Common myeloid progenitor, CD34-positive (primary cell): ENCODE measurements around the gene ARHGAP4. TPM values are rescaled to one million over a fixed set of nuclear protein-coding genes. Genes with fewer than 3 reads are reported as not detected.
A peak's percentile ranks its signal among the peaks of the same experiment; 100 is the strongest.

Experiments
- CTCF ChIA-PET: fragments of 350-600 bp; sonication (Branson Sonifier 250); formaldehyde crosslinking; loops from one replicate; lab custom pipeline; 2021; ENCODE audit warnings: antibody characterized with exemption; lab: Charles Lee
- POLR2A ChIA-PET: fragments of 350-600 bp; sonication (Branson Sonifier 250); formaldehyde crosslinking; loops from one replicate; lab custom pipeline; 2021; ENCODE audit warnings: antibody characterized with exemption; lab: Charles Lee
- DNase-seq, 3 donors: peaks; one replicate each; pipeline versions ENCODE4 v3.0.0 to v3.0.0-alpha.2; 2013
- H3K27ac ChIP-seq, 2 experiments: 1 replicate in 1 of 2; 2 replicates in 1 of 2; pipeline ENCODE4 v1.7.0; 2013; ENCODE audit warnings: inconsistent platforms in 2 of 2, low read length in 2 of 2, mild to moderate bottlenecking in 2 of 2, low read depth in 1 of 2, moderate library complexity in 1 of 2; ENCODE audit not compliant: severe bottlenecking in 2 of 2, insufficient read depth in 1 of 2, poor library complexity in 1 of 2
- H3K27me3 ChIP-seq, 5 experiments: replicated peaks in 2 of 5; 1 replicate in 3 of 5; 2 replicates in 2 of 5; pipeline versions ENCODE4 v1.6.1 to v1.7.0; 2013; ENCODE audit warnings: low read length in 4 of 5, mild to moderate bottlenecking in 2 of 5, moderate library complexity in 2 of 5, inconsistent platforms in 1 of 5; ENCODE audit not compliant: insufficient read depth in 5 of 5, control insufficient read depth in 4 of 5
- H3K36me3 ChIP-seq, 4 experiments: 1 replicate in 2 of 4; 2 replicates in 2 of 4; pipeline versions ENCODE4 v1.6.1 to v1.7.0; 2013; ENCODE audit warnings: low read length in 3 of 4, control low read depth in 1 of 4, mild to moderate bottlenecking in 1 of 4; ENCODE audit not compliant: control insufficient read depth in 4 of 4, insufficient read depth in 4 of 4
- H3K4me1 ChIP-seq, 4 experiments: 1 replicate in 3 of 4; 2 replicates in 1 of 4; pipeline versions ENCODE4 v1.6.1 to v1.7.1; 2013; ENCODE audit warnings: low read length in 3 of 4, mild to moderate bottlenecking in 3 of 4, control low read depth in 1 of 4, inconsistent platforms in 1 of 4, moderate library complexity in 1 of 4; ENCODE audit not compliant: control insufficient read depth in 4 of 4, insufficient read depth in 4 of 4; ENCODE audit errors: control extremely low read depth in 1 of 4
- H3K4me3 ChIP-seq, 7 experiments: 1 replicate in 4 of 7; 2 replicates in 3 of 7; pipeline versions ENCODE4 v1.5.1 to v1.7.0; 2013; ENCODE audit warnings: mild to moderate bottlenecking in 7 of 7, low read length in 6 of 7, moderate library complexity in 6 of 7, inconsistent platforms in 2 of 7, low read depth in 2 of 7, control low read depth in 1 of 7; ENCODE audit not compliant: insufficient read depth in 4 of 7, control insufficient read depth in 1 of 7; ENCODE audit errors: extremely low read depth in 1 of 7
- H3K9me3 ChIP-seq, 5 experiments: 1 replicate in 4 of 5; 2 replicates in 1 of 5; pipeline versions ENCODE4 v1.6.1 to v1.7.1; 2013; ENCODE audit warnings: low read length in 4 of 5, mild to moderate bottlenecking in 2 of 5, inconsistent platforms in 1 of 5, low read depth in 1 of 5, moderate library complexity in 1 of 5; ENCODE audit not compliant: control insufficient read depth in 4 of 5, insufficient read depth in 2 of 5; ENCODE audit errors: control extremely low read depth in 1 of 5
- WGBS: methylation state at CpG from one replicate; pipeline ENCODE4 v1.1.5; 2013; ENCODE audit not compliant: insufficient coverage; 5-methylcytosine and 5-hydroxymethylcytosine counted together
- polyA plus RNA-seq: library from polyadenylated mRNA; unstranded; fragments of 120-200 nt; gene quantifications from one replicate; pipeline ENCODE4 v1.2.1, GENCODE V29; 2013

ARHGAP4 gene
- 117 TPM for polyA plus RNA-seq

DNA sequence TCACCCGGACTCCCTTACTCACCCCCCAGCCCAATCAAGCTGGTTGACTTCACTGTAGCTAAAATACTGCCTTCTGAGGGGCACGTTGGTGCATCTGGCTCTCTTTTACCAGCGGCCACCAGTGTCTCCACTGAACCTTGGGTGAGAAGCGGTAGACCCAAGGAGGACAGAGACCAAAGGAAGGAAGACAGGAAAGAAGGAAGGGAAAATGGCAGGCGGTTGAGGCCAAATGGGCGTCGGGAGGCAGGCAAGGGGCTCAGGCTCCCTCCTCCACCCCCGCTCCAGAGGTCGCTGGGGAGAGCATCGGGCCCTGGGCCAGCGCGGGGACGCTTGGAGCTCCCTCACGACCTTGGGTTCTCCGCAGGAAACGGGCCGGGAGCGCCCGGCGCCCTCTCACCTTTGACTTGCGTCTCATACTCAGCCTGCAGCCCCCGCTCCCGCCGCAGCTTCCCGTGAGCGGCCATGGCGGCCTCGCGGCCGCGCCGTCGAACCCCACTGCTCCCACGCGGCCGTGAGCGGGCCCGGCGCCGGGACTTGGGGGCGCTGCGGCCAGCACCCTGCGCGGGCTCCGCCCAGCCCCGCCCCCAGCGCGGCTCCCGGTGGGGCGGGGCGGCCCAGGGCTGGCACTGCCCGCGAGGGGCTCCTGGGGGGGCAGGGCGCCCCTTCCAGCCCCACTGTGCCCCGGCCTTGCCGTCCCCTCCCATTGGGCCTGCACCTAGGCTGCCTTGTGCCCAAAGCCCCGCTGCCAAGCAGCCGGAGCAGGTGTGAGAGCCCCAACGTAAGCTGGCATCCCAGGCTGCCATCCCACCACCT is at the start of gene ARHGAP4:
Gene ARHGAP4 (minus strand): TSS at position 526 of the 813 bp plus-strand sequence. CDS start 62 bp downstream, at position 464.
- peak in 2 of 3 donors; percentile 58 to 64 for DNase-seq
- Histone ChIP-seq H3K27me3 (peaks cover 0 to 21% (median 0%) of the 10 kb centered on the region in 5 experiments), H3K4me3 (peak within 1 kb of the TSS; percentile 43 to 84 (median 74)), H3K27ac (peak within 1 kb of the TSS; percentile 86 to 93), H3K9me3 (no peaks in the 10 kb centered on the region), H3K36me3 (peaks cover 0 to 23% (median 11%) of the 10 kb centered on the region in 4 experiments), H3K4me1 (peaks cover 9 to 81% (median 69%) of the 10 kb centered on the region in 4 experiments)
- POLR2A ChIA-PET = interaction anchor here (0.5 to 3.2 kb wide), 9 partner anchors 9 to 629 kb away, joined by 3 to 20 read pairs (median 4); partner anchors contain the start of genes HCFC1 and NAA10
- 24% methylated on average over 59 of the region's 59 CpGs for WGBS
- CTCF ChIA-PET = interaction anchor here (0.8 to 19.1 kb wide), 9 partner anchors 7 to 200 kb away, joined by 3 to 482 read pairs (median 5); partner anchors contain the start of genes HCFC1 and RENBP

DNA sequence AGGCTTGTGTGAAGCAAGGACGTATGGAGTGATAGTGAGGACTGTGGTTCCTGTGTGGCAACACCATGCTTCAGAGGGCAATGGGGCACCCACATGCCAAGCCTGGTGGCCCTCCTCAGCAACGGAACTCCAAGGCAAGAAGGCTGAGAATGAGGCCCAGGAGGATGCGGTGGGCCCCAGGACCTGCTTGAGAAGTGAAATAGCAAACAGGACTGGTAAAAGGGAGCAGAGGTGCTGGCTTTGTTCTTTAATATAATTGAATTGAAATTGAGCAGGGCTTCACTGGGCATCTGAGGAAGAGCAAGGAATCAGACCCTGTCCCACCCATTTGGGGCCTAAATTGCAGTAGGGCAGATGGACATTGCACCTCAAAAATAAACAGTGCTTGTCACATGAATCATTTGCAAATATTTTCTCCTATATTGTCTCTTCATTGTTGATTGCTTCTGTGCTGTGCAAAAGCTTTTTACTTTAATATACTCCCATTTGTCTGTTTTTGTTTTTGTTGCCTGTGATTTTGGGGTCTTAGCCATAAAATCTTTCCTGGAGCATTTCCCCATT is 48.7 kb upstream of the ARHGAP4 start:
- no peaks in the 10 kb centered on the region for H3K9me3 ChIP-seq
- no peak overlapping the region for H3K4me3 ChIP-seq
- peak overlapping the region in 1 of 2 experiments; percentile 99 for H3K27ac ChIP-seq
- no peak for DNase-seq
- ChIA-PET POLR2A (interaction anchor here (0.6 kb wide), 1 partner anchor 46 kb away, joined by 3 read pairs; no protein-coding TSS in a partner anchor), CTCF (interaction anchor here (0.5 kb wide), 1 partner anchor 91 kb away, joined by 3 read pairs; no protein-coding TSS in a partner anchor)
- peaks cover 0 to 1% (median 0%) of the 10 kb centered on the region in 4 experiments for H3K36me3 ChIP-seq
- H3K27me3 ChIP-seq = peaks cover 0 to under 1% (median 0%) of the 10 kb centered on the region in 5 experiments
- peaks cover 0 to 23% (median 20%) of the 10 kb centered on the region in 4 experiments for H3K4me1 ChIP-seq
- 80% methylated on average over 3 of the region's 3 CpGs for WGBS

DNA sequence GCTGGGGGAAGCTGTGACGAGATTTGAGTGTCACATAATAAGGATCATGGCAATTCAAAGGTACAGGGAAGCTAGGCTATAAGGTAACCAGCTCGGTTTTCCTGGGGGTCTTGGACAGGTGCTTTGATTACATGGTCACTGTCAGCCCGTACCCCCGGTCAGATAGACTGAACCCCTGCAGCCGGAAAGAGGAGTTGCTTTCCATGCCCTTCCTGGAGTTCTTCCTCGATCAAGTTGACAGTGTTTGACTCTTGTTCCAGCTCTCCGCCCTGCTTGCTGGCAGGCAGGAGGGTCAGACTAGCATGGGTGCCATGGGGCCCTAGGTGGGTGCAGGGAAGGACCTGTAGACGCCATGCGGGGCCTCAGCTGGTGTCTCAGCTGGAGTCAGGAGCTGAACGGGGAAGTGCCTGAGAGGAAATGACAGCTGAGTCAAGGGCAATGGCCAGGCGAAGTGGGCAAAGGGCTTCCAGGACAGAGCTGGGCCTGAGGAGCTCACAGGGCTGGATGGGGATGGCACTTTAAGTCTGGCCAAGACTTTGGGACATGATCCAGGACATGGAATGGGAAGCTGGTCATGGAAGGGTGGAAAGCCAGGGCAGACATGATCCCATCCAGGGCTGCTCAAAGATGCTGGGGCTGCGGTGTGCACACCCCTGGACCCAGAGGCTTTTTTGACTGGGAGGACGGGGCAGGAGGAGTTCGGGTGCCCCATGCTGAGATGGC is 48.1 kb upstream of the ARHGAP4 start:
- CTCF ChIA-PET = interaction anchor here (0.5 to 1.4 kb wide), 3 partner anchors 28 to 92 kb away, joined by 3 read pairs; no protein-coding TSS in a partner anchor
- no peaks in the 10 kb centered on the region for H3K9me3 ChIP-seq
- DNase-seq = no peak
- peaks cover 0 to 7% (median 0%) of the 10 kb centered on the region in 5 experiments for H3K27me3 ChIP-seq
- POLR2A ChIA-PET = interaction anchor here (1.2 kb wide), 1 partner anchor 28 kb away, joined by 4 read pairs; no protein-coding TSS in a partner anchor
- WGBS = 80% methylated on average over 12 of the region's 14 CpGs
- peak overlapping the region in 1 of 2 experiments; percentile 99 for H3K27ac ChIP-seq
- H3K4me1 ChIP-seq = peaks cover 0 to 30% (median 27%) of the 10 kb centered on the region in 4 experiments
- peak overlapping the region in 1 of 7 experiments; percentile 94 for H3K4me3 ChIP-seq
- peaks cover 0 to 7% (median 0%) of the 10 kb centered on the region in 4 experiments for H3K36me3 ChIP-seq

DNA sequence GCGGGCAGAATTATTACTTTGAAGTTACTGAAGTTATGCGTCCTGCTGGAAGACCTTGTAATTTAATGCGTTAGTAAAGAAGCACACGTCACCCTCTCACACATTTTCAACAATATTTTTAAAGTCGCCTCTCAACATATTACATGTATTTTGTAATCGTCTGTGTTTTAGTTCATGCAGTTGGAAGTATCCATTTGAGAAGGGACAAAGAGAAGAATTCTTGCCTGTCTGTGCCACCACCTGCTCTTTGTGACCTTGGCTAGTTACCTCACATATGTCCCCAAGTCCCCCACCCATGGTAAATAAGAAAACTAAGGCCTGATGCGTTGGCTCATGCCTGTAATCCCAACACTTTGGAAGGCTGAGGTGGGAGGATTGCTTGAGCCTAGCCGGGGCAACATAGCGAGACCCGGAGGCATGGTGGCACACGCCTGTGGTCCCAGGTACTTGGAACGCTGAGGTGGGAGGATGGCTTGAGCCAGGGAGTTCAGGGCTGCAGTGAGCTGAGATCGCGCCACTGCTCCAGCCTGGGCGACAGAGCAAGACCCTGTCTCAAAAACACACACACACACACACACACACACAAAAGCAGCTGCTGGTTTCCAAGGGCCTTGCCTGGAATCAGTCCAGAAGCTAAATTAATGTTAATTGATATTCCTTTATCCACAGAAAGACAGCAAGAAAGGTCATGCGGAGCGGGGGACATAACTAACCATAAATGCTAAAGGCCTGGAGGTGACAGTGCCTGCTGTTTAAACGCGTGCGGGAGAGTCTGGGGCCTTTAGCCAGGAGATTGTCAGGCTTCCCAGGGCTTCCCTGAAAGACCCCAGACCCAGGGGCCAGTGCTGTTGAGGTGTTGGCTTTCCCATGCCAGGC is 47.3 kb upstream of the ARHGAP4 start:
- DNase-seq = no peak
- no peaks in the 10 kb centered on the region for H3K9me3 ChIP-seq
- ChIA-PET CTCF (interaction anchor here (0.9 to 1.4 kb wide), 2 partner anchors 29 to 39 kb away, joined by 3 read pairs; no protein-coding TSS in a partner anchor), POLR2A (interaction anchor here (1.2 kb wide), 1 partner anchor 29 kb away, joined by 4 read pairs; no protein-coding TSS in a partner anchor)
- H3K27me3 ChIP-seq = peaks cover 0 to 12% (median 0%) of the 10 kb centered on the region in 5 experiments
- H3K27ac ChIP-seq = peak overlapping the region; percentile 54 to 99
- peaks cover 2 to 37% (median 35%) of the 10 kb centered on the region in 4 experiments for H3K4me1 ChIP-seq
- peak overlapping the region in 6 of 7 experiments; percentile 67 to 96 (median 90) for H3K4me3 ChIP-seq
- WGBS = 84% methylated on average over 10 of the region's 20 CpGs
- peaks cover 0 to 7% (median under 1%) of the 10 kb centered on the region in 4 experiments for H3K36me3 ChIP-seq

DNA sequence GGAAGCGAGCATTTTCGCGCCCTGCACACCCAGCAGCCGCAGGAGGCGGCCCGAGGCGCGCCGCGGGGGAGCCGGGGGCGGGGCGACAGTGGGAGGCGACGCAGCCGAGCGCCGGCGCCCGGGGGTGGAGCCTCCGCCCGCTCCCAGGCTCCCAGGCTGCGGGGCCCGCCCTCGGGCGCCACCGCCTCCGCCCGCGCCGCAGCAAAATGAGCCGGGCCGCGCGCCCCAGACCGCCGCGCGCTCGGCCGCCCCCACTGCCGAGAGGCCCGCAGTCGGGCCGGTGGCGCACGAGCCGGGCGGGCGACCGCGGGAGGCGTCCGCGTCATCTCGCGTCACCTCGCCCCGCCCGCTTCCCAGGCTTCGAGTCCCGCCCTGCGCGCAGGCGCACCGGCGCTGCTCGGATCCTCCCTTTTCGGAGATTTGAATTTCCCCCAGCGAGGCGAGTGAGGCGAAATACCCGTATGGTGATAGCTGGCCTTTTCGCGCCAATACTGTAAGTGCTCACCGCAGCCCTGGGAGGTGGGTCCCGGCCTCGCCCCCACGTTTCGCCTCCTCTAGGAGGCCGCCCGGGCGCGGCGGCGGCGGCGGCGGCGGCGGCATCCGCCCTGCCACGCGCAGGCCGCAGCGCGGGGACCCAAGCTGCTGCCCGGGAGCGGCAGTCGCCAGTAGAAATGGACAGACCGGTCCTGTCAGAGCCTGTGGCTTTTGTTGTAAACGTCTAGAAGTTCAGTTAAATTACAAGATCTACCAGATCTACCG is 46.5 kb upstream of the ARHGAP4 start, which contains the start of gene TMEM187:
Gene TMEM187 (plus strand): TSS at position 387 of the 759 bp plus-strand sequence. CDS start 9,309 bp downstream, outside the sequence.
- Histone ChIP-seq H3K4me1 (peaks cover 10 to 45% (median 43%) of the 10 kb centered on the region in 4 experiments), H3K9me3 (no peaks in the 10 kb centered on the region), H3K36me3 (peaks cover 0 to 7% (median under 1%) of the 10 kb centered on the region in 4 experiments), H3K27ac (peak within 1 kb of the TSS; percentile 98 to 99), H3K27me3 (peaks cover 0 to 13% (median 0%) of the 10 kb centered on the region in 5 experiments), H3K4me3 (peak within 1 kb of the TSS; percentile 80 to 97 (median 93))
- ChIA-PET POLR2A (interaction anchor here (1.9 to 2.2 kb wide), 2 partner anchors 30 to 46 kb away, joined by 7 to 11 read pairs; partner anchors contain the start of gene ARHGAP4), CTCF (no interaction called here)
- 18% methylated on average over 87 of the region's 103 CpGs for WGBS
- DNase-seq = peak; percentile 79 to 94 (median 92)
